HG03064 (cell line): Measurements from ENCODE around the gene SALL4.
"Not testable (repeated sequence)": the region's sequence is repeated elsewhere in the genome, so short reads cannot be mapped to it uniquely, and the experiment has no call there.

Source experiments
- ATAC-seq: cut with Tn5 transposase; IDR thresholded peaks from one replicate; pipeline ENCODE4 v1.9.1; 2021; ENCODE audit warnings: low read depth; ENCODE audit not compliant: unreplicated experiment

SALL4 gene

GRCh38 chr20:51740308-51740707, 62.0 kb downstream of the SALL4 start:
- ATAC-seq = not testable (repeated sequence)

- no peak for ATAC-seq
Measured at GRCh38 chr20:51739722-51740249, 62.5 kb downstream of the SALL4 start.

- no peak for ATAC-seq
Measured at GRCh38 chr20:51738877-51739447, 63.4 kb downstream of the SALL4 start.

GRCh38 chr20:51738261-51738660, 64.1 kb downstream of the SALL4 start:
- not testable (repeated sequence) for ATAC-seq

- ATAC-seq = no peak
Measured at GRCh38 chr20:51736947-51737346, 65.4 kb downstream of the SALL4 start.

- ATAC-seq = no peak
Measured at GRCh38 chr20:51735728-51736600, 66.4 kb downstream of the SALL4 start.

GRCh38 chr20:51734876-51735720, 67.2 kb downstream of the SALL4 start:
- no peak for ATAC-seq

GRCh38 chr20:51733070-51733469, 69.3 kb downstream of the SALL4 start:
- ATAC-seq = no peak
